ENCODE results near the gene SIRPG. TPM values are rescaled to one million over a fixed set of nuclear protein-coding genes. Genes with fewer than 3 reads are reported as not detected.

Gene SIRPG
- total RNA-seq, 1 experiment from 2014 or later: not detected

GRCh38 chr20:1688886-1689538, 31.4 kb upstream of the SIRPG start:
- Mint-ChIP-seq H3K27ac (no peak overlapping the region), H3K4me3 (no peak overlapping the region), H3K36me3 (ENCODE audit: insufficient read depth in 1 of 3, low read depth in 3 of 3) (no peaks in the 10 kb centered on the region), H3K27me3 (ENCODE audit: low read depth) (peaks cover 36% of the 10 kb centered on the region), H3K9me3 (peaks cover 0 to 15% of the 10 kb centered on the region in 2 experiments; a peak in 3 of 5 replicates), H3K4me1 (peaks cover 14 to 15% of the 10 kb centered on the region in 2 experiments)
- H3K9ac ChIP-seq (ENCODE audit: extremely low read depth, insufficient read length, low read length): no peak overlapping the region
- no peak overlapping the region for H4K91ac ChIP-seq (ENCODE audit: insufficient read length, low read depth, low read length)
- no peak overlapping the region for H3K56ac ChIP-seq (ENCODE audit: insufficient read length, low read depth, low read length)
- H2BK120ac ChIP-seq (ENCODE audit: low read depth, low read length, poor library complexity, severe bottlenecking): no peak overlapping the region
- H3K79me1 ChIP-seq (ENCODE audit: insufficient read depth, low read depth, low read length, poor library complexity, severe bottlenecking): no peaks in the 10 kb centered on the region
- no peak overlapping the region for H2BK15ac ChIP-seq (ENCODE audit: low read depth, low read length)
- no CpG with 5 or more reads among the region's 4 CpGs for WGBS (ENCODE audit: extremely low coverage, insufficient read length, low lambda C conversion rate)
- no peaks in the 10 kb centered on the region for H4K20me1 ChIP-seq (ENCODE audit: control insufficient read depth, insufficient read depth, insufficient read length)
- no peak overlapping the region for H3T11ph ChIP-seq (ENCODE audit: low read length)
- H2BK12ac ChIP-seq (ENCODE audit: insufficient read length, low read depth, low read length): no peak overlapping the region
- H2AK5ac ChIP-seq (ENCODE audit: insufficient read length, low read length): no peak overlapping the region
- H3K79me2 ChIP-seq (ENCODE audit: insufficient read depth, low read length): no peaks in the 10 kb centered on the region
- H3K9me3 ChIP-seq (ENCODE audit: control insufficient read depth, low read depth, low read length): no peaks in the 10 kb centered on the region
- no peak for TF ChIP-seq CTCF (conservative IDR thresholded peaks at IDR 0.05)
- no peaks in the 10 kb centered on the region for H3K27me3 ChIP-seq (ENCODE audit: insufficient read depth, low read length)
- no peak overlapping the region for H3K14ac ChIP-seq (ENCODE audit: insufficient read depth, low read length)
- H2BK20ac ChIP-seq (ENCODE audit: low read depth, low read length, poor library complexity, severe bottlenecking): no peak overlapping the region
- no peak overlapping the region for H4K8ac ChIP-seq (replicated peaks; ENCODE audit: insufficient read length, low read depth, low read length)
- no peak overlapping the region for H2AFZ ChIP-seq (ENCODE audit: low read length)
- no peak overlapping the region for H3K4me2 ChIP-seq (ENCODE audit: insufficient read depth, insufficient read length, low read length)
- H3K18ac ChIP-seq (ENCODE audit: insufficient read length, low read depth, low read length): no peak overlapping the region
- no peak overlapping the region for H2BK5ac ChIP-seq (ENCODE audit: insufficient read length, low read length)
- no peaks in the 10 kb centered on the region for H3K23me2 ChIP-seq (ENCODE audit: insufficient read length, low read depth, low read length, poor library complexity, severe bottlenecking)
- no peak overlapping the region for H4K5ac ChIP-seq (ENCODE audit: insufficient read length, low read depth, low read length)
- H3K4ac ChIP-seq (ENCODE audit: low read depth, low read length): no peak overlapping the region
- no peak overlapping the region for H3K27ac ChIP-seq (ENCODE audit: insufficient read length, low read depth, low read length)
- H3K4me1 ChIP-seq (ENCODE audit: insufficient read depth, low read length): no peaks in the 10 kb centered on the region
- DNase-seq: no peak
- no peak overlapping the region for H3K23ac ChIP-seq (ENCODE audit: insufficient read length, low read depth, low read length)

Data from H9 (cell line).